ENCODE measurements around the gene BANF2. TPM values are rescaled to one million over a fixed set of nuclear protein-coding genes. Genes with fewer than 3 reads are reported as not detected.

Gene BANF2
- total and polyA plus RNA-seq, 11 donors = not detected

DNA sequence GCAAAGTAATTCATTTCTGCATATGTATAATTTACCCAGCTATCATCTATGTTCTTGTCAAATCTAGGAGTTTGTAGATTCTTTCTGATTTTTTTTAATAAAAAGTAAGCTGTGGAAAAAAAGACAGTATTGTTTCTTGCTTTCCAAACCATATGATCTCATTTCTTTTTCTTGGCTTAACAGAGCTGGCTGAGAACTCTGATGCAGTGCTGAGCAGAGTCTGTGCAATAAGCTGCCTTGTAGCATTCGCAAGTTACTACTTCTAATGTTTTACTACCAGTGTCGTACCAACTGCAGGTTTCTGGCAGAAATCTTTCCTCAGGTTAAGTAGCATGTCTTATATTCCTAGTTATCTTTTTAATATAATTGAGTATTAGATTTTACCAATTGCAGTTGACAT lies 33.3 kb upstream of the BANF2 start:
- no peaks in the 10 kb centered on the region for H3K27me3 ChIP-seq
- WGBS, 4 donors = 68 to 72% (median 69%) methylated on average over 2 of the region's 2 CpGs
- no peak for DNase-seq
- peak overlapping the region in 3 of 12 donors; percentile 3 to 62 (median 24) for H3K27ac ChIP-seq
- peak in 3 of 4 donors; percentile 53 to 77 (median 62) for ATAC-seq
- no peak overlapping the region for H3K4me3 ChIP-seq
- no peaks in the 10 kb centered on the region for H3K9me3 ChIP-seq
- peaks cover 0 to 70% (median 21%) of the 10 kb centered on the region in 12 donors for H3K4me1 ChIP-seq
- TF ChIP-seq POLR2A (IDR thresholded peaks at IDR 0.05) = no peak
- TF ChIP-seq, protein P1, sequence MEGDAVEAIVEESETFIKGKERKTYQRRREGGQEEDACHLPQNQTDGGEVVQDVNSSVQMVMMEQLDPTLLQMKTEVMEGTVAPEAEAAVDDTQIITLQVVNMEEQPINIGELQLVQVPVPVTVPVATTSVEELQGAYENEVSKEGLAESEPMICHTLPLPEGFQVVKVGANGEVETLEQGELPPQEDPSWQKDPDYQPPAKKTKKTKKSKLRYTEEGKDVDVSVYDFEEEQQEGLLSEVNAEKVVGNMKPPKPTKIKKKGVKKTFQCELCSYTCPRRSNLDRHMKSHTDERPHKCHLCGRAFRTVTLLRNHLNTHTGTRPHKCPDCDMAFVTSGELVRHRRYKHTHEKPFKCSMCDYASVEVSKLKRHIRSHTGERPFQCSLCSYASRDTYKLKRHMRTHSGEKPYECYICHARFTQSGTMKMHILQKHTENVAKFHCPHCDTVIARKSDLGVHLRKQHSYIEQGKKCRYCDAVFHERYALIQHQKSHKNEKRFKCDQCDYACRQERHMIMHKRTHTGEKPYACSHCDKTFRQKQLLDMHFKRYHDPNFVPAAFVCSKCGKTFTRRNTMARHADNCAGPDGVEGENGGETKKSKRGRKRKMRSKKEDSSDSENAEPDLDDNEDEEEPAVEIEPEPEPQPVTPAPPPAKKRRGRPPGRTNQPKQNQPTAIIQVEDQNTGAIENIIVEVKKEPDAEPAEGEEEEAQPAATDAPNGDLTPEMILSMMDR (IDR thresholded peaks at IDR 0.05) = no peak
- peaks cover 0 to 30% (median 0%) of the 10 kb centered on the region in 9 donors for H3K36me3 ChIP-seq
- intact Hi-C loops (cut with DNase I) = loop anchor here in 1 of 10 donors (10.0 kb wide), 1 partner anchor 328 kb away; no protein-coding TSS in a partner anchor

DNA sequence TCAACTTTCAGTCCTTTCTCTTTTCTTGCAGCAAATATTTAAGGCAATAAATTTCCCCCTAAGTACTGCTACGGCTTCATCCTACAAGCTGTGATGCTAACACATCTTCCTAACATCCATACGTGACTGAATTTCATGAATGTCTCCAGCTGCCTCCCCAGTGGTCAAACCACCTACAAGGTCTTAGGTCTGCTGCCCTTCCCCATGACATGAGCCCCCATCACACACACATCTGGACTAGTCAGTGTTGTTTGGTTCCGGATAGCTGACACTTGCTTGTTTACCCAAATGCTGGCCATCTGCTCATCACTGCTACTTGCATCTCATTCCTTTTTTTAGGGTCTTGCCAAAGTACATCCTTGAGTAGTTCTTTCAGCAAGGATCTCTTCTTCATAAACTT lies 32.3 kb upstream of the BANF2 start:
- no peak for DNase-seq

DNA sequence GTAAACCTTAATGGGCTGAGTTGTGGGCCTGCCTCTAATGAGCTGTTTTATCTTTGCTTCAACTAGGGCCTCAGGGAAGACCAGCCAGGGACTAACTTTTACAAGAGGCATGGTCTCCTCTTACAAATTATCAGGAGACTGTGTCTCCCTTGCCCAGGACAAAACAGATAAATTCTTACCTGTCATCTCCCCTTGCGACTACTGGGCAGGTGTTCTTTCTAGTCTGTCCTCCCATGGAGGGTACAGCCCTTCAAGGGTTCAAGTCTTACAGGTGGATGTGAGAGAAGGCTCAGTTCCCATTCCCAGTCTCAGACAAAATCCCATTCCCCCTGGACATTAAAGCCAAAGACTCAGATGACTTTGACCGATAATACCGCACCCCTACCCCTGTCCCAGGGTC lies 31.3 kb upstream of the BANF2 start:
- Histone ChIP-seq H3K4me3 (no peak overlapping the region), H3K27me3 (no peaks in the 10 kb centered on the region), H3K27ac (no peak overlapping the region), H3K36me3 (peaks cover 0 to 35% (median 0%) of the 10 kb centered on the region in 9 donors), H3K9me3 (no peaks in the 10 kb centered on the region), H3K4me1 (peaks cover 0 to 69% (median 13%) of the 10 kb centered on the region in 12 donors)
- DNase-seq (no peak), ATAC-seq (no peak)
- TF ChIP-seq POLR2A (IDR thresholded peaks at IDR 0.05) = no peak
- TF ChIP-seq, protein P1 (IDR thresholded peaks at IDR 0.05) = no peak
- 94 to 100% (median 96%) methylated on average over 3 of the region's 3 CpGs for WGBS, 4 donors
- intact Hi-C loops (cut with DNase I) = loop anchor here in 1 of 10 donors (10.0 kb wide), 1 partner anchor 326 kb away; no protein-coding TSS in a partner anchor

More for the DNA sequence above, 32.3 kb upstream of the BANF2 start:
- H3K27me3 ChIP-seq = no peaks in the 10 kb centered on the region
- H3K36me3 ChIP-seq = peaks cover 0 to 30% (median 0%) of the 10 kb centered on the region in 9 donors
- no peak overlapping the region for H3K4me3 ChIP-seq
- no peak for ATAC-seq
- H3K9me3 ChIP-seq = no peaks in the 10 kb centered on the region
- intact Hi-C loops (cut with DNase I) = loop anchor here in 1 of 10 donors (10.0 kb wide), 1 partner anchor 327 kb away; no protein-coding TSS in a partner anchor
- peaks cover 0 to 69% (median 15%) of the 10 kb centered on the region in 12 donors for H3K4me1 ChIP-seq
- TF ChIP-seq, protein P1 (IDR thresholded peaks at IDR 0.05) = no peak
- TF ChIP-seq POLR2A (IDR thresholded peaks at IDR 0.05) = no peak
- 86 to 90% (median 89%) methylated on average over 3 of the region's 3 CpGs for WGBS, 4 donors
- H3K27ac ChIP-seq = no peak overlapping the region

DNA sequence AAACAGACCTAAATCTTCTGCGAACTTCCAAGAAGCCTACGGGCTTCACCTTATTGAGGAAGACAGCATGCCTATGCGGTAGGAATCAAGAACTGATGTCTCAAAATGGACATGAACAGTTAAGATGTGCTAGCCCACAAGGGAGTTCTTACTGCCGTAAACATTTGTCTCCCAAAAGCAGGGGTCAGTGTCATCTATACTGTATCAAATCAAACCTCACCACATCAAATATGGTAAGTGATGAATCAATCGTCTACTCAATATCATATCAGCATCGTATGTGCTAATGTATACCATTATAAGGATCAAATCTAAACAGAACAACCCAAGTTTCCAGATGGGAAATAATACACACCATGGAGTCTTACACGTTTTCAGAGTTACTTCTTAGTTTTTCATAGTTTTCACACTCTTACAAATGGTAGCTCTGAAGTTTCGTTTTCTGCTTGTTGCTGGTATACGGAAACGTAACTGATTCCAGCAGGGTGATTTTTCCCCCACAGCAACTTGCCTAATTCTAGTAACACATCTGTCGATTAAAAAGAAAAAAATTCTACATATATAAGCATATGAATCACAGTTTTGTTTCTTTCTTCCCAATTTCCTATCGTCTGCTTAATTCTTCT lies 30.3 kb upstream of the BANF2 start:
- Histone ChIP-seq H3K27me3 (no peaks in the 10 kb centered on the region), H3K27ac (no peak overlapping the region), H3K4me1 (peaks cover 0 to 66% (median 11%) of the 10 kb centered on the region in 12 donors), H3K4me3 (no peak overlapping the region), H3K9me3 (no peaks in the 10 kb centered on the region), H3K36me3 (peaks cover 0 to 41% (median 3%) of the 10 kb centered on the region in 9 donors)
- ATAC-seq (no peak), DNase-seq (no peak)
- WGBS, 4 donors = 85 to 91% (median 90%) methylated on average over 12 of the region's 12 CpGs
- TF ChIP-seq, protein P1 (IDR thresholded peaks at IDR 0.05) = no peak
- no peak for TF ChIP-seq POLR2A (IDR thresholded peaks at IDR 0.05)
- intact Hi-C loops (cut with DNase I) = loop anchor here in 1 of 10 donors (10.0 kb wide), 1 partner anchor 325 kb away; no protein-coding TSS in a partner anchor

Measured in heart left ventricle (tissue), 16 donors.